MM.1S (cell line): Measurements from ENCODE around the gene QTRT2.

Source experiments
- DNase-seq: peaks from one replicate; pipeline ENCODE4 v3.0.0-alpha.2; 2015
- H2AFZ ChIP-seq: fragments of 300-600 bp; sonication (generic); 2 replicates; pipeline ENCODE4 v1.6.0; 2016; ENCODE audit warnings: antibody characterized with exemption, low read length
- H3F3A ChIP-seq: fragments of 300-600 bp; sonication (generic); 2 replicates; pipeline ENCODE4 v1.6.1; 2016; ENCODE audit warnings: mild to moderate bottlenecking, antibody characterized with exemption, low read length, moderate library complexity, mixed read lengths; ENCODE audit not compliant: insufficient read depth
- H3K27ac ChIP-seq: fragments of 300-600 bp; sonication (generic); 2 replicates; pipeline ENCODE4 v1.5.1; 2016; ENCODE audit warnings: mild to moderate bottlenecking, low read length
- H3K27me3 ChIP-seq: fragments of 300-600 bp; sonication (generic); replicated peaks from 2 replicates; pipeline ENCODE4 v1.6.0; 2016; ENCODE audit warnings: low read length; ENCODE audit not compliant: insufficient read depth
- H3K36me3 ChIP-seq: fragments of 300-600 bp; sonication (generic); replicated peaks from 2 replicates; pipeline ENCODE4 v1.6.1; 2016; ENCODE audit warnings: mild to moderate bottlenecking, low read length, mixed read lengths; ENCODE audit not compliant: insufficient read depth
- H3K4me1 ChIP-seq: fragments of 300-600 bp; sonication (generic); 2 replicates; pipeline ENCODE4 v1.6.1; 2016; ENCODE audit warnings: low read length, mixed read lengths
- H3K4me2 ChIP-seq: fragments of 300-600 bp; sonication (generic); 2 replicates; pipeline ENCODE4 v1.6.0; 2016; ENCODE audit warnings: low read depth, low read length
- H3K4me3 ChIP-seq: fragments of 300-600 bp; sonication (generic); 2 replicates; pipeline ENCODE4 v1.5.1; 2016; ENCODE audit warnings: low read length, mixed read lengths
- H3K79me2 ChIP-seq: fragments of 300-600 bp; sonication (generic); 2 replicates; pipeline ENCODE4 v1.6.1; 2016; ENCODE audit warnings: mixed run types, low read length, mixed read lengths
- H3K9ac ChIP-seq: fragments of 300-600 bp; sonication (generic); 2 replicates; pipeline ENCODE4 v1.6.1; 2016; ENCODE audit warnings: low read length, mixed read lengths
- H3K9me2 ChIP-seq: fragments of 300-600 bp; sonication (generic); replicated peaks from 2 replicates; pipeline ENCODE4 v1.6.1; 2016; ENCODE audit warnings: mild to moderate bottlenecking, low read length, mixed read lengths; ENCODE audit not compliant: insufficient read depth
- H3K9me3 ChIP-seq: fragments of 300-600 bp; sonication (generic); replicated peaks from 2 replicates; pipeline ENCODE4 v1.6.1; 2016; ENCODE audit warnings: mild to moderate bottlenecking, low read length, mixed read lengths; ENCODE audit not compliant: insufficient read depth
- H4K20me1 ChIP-seq: fragments of 300-600 bp; sonication (generic); 2 replicates; pipeline ENCODE4 v1.6.1; 2016; ENCODE audit warnings: mild to moderate bottlenecking, low read length, moderate library complexity, mixed read lengths; ENCODE audit not compliant: insufficient read depth
- CTCF ChIP-seq: fragments of 300-600 bp; sonication (generic); IDR thresholded peaks from 2 replicates; pipeline ENCODE4 v1.5.1; 2016; ENCODE audit warnings: antibody characterized with exemption, low read length, mixed read lengths
- EZH2 ChIP-seq: fragments of 300-600 bp; sonication (generic); optimal IDR thresholded peaks from 2 replicates; pipeline ENCODE3; 2017; ENCODE audit warnings: low read depth, mild to moderate bottlenecking, antibody characterized with exemption, low read length, mixed read lengths
- EZH2phosphoT487 ChIP-seq: fragments of 300-600 bp; sonication (generic); IDR thresholded peaks from 2 replicates; pipeline ENCODE4 v1.6.1; 2018; ENCODE audit warnings: antibody characterized with exemption, low read length

Gene QTRT2

GRCh38 chr3:114025451-114025850 is 31.1 kb upstream of the QTRT2 start:
- Histone ChIP-seq H3K4me3 (no peak overlapping the region), H3K4me2 (no peak overlapping the region), H2AFZ (no peak overlapping the region), H4K20me1 (no peaks in the 10 kb centered on the region), H3K79me2 (no peaks in the 10 kb centered on the region), H3K27ac (no peak overlapping the region), H3K9ac (no peak overlapping the region), H3K9me2 (no peaks in the 10 kb centered on the region), H3K4me1 (0 out of 2 replicates have a peak, but pooled peaks cover 11% of the 10 kb centered on the region), H3K36me3 (no peaks in the 10 kb centered on the region), H3F3A (no peaks in the 10 kb centered on the region), H3K27me3 (no peaks in the 10 kb centered on the region), H3K9me3 (no peaks in the 10 kb centered on the region)
- TF ChIP-seq CTCF (no peak), EZH2 (no peak), EZH2phosphoT487 (no peak)
- no peak for DNase-seq

GRCh38 chr3:114026331-114026730 is 30.2 kb upstream of the QTRT2 start:
- Histone ChIP-seq H3K36me3 (no peaks in the 10 kb centered on the region), H3K27me3 (no peaks in the 10 kb centered on the region), H3K4me3 (no peak overlapping the region), H3K9ac (no peak overlapping the region), H2AFZ (no peak overlapping the region), H3K9me2 (no peaks in the 10 kb centered on the region), H3K27ac (no peak overlapping the region), H3F3A (no peaks in the 10 kb centered on the region), H3K4me2 (no peak overlapping the region), H3K4me1 (0 out of 2 replicates have a peak, but pooled peaks cover 3% of the 10 kb centered on the region), H4K20me1 (no peaks in the 10 kb centered on the region), H3K79me2 (no peaks in the 10 kb centered on the region), H3K9me3 (no peaks in the 10 kb centered on the region)
- TF ChIP-seq EZH2phosphoT487 (no peak), CTCF (no peak), EZH2 (no peak)
- DNase-seq, result no peak

DNA sequence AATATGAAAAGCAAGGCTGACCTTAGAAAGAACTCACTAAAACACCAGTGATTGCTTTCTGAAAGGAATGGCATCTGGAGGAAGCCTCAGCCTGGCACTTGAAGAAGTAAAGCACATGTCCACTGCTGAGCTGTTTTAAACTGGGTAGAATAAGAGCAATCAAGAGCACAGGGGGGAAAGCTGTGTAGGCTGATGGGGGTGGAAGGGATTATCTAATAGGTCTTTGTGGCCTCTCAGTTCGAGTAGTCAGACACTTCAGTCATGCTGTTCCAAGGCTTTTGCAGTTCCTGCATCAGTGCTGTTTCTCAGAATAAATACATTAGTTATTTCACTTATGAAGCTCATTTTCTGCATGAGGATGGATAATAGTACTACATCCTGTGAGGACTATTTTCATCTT is 22.8 kb upstream of the QTRT2 start:
- DNase-seq, result no peak
- Histone ChIP-seq H3K9me3 (no peaks in the 10 kb centered on the region), H2AFZ (no peak overlapping the region), H3F3A (no peaks in the 10 kb centered on the region), H3K9ac (no peak overlapping the region), H3K36me3 (no peaks in the 10 kb centered on the region), H3K4me1 (no peaks in the 10 kb centered on the region), H3K4me3 (no peak overlapping the region), H3K79me2 (no peaks in the 10 kb centered on the region), H3K27me3 (no peaks in the 10 kb centered on the region), H4K20me1 (no peaks in the 10 kb centered on the region), H3K9me2 (no peaks in the 10 kb centered on the region), H3K27ac (no peak overlapping the region), H3K4me2 (no peak overlapping the region)
- no peak for TF ChIP-seq EZH2
- TF ChIP-seq EZH2phosphoT487, result no peak
- TF ChIP-seq CTCF, result no peak

DNA sequence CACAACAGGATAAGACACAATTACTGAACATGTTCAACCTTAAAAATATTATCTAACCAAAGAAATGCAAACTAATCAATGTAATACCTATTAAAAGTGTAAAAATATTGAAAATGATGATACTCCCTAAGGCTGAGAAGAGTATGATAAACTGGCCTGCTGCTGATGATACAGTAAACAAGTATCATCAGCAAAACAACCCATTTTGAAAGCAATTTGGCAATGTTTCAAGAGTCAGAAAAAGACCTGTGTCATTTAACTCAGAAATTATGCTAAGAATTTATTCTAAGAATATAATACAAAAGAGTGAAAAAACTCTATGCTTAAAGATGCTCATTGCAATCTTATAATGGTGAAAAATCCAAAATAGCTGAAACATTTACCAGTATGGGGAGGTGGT is 22.3 kb upstream of the QTRT2 start:
- no peaks in the 10 kb centered on the region for H3F3A ChIP-seq
- H3K36me3 ChIP-seq, result no peaks in the 10 kb centered on the region
- no peaks in the 10 kb centered on the region for H3K27me3 ChIP-seq
- no peak overlapping the region for H3K4me2 ChIP-seq
- H3K4me3 ChIP-seq, result no peak overlapping the region
- H3K9me3 ChIP-seq, result no peaks in the 10 kb centered on the region
- H2AFZ ChIP-seq, result no peak overlapping the region
- H3K9ac ChIP-seq, result no peak overlapping the region
- TF ChIP-seq EZH2, result no peak
- no peak for TF ChIP-seq CTCF
- no peak for TF ChIP-seq EZH2phosphoT487
- H4K20me1 ChIP-seq, result no peaks in the 10 kb centered on the region
- no peaks in the 10 kb centered on the region for H3K9me2 ChIP-seq
- H3K27ac ChIP-seq, result no peak overlapping the region
- DNase-seq, result no peak
- H3K79me2 ChIP-seq, result no peaks in the 10 kb centered on the region
- no peaks in the 10 kb centered on the region for H3K4me1 ChIP-seq
